ENCODE measurements around the gene CLMP. TPM values are rescaled to one million over a fixed set of nuclear protein-coding genes. Genes with fewer than 3 reads are reported as not detected.

CLMP gene
- total and polyA plus RNA-seq, 2 experiments from 2014 or later: 7.1 to 18.4 TPM

- TF ChIP-seq REST (IDR thresholded peaks at IDR 0.05; ENCODE audit: unreplicated experiment) (no peak), POLR2AphosphoS5 (IDR thresholded peaks at IDR 0.05; ENCODE audit: low read depth) (no peak), EZH2 (IDR thresholded peaks at IDR 0.05; ENCODE audit: low read depth, unreplicated experiment) (no peak), ZNF331 (CRISPR knock-in tag; IDR thresholded peaks at IDR 0.05; ENCODE audit: low read depth) (no peak), JUNB (IDR thresholded peaks at IDR 0.05; ENCODE audit: unreplicated experiment) (no peak)
- TF ChIP-seq, protein P1, sequence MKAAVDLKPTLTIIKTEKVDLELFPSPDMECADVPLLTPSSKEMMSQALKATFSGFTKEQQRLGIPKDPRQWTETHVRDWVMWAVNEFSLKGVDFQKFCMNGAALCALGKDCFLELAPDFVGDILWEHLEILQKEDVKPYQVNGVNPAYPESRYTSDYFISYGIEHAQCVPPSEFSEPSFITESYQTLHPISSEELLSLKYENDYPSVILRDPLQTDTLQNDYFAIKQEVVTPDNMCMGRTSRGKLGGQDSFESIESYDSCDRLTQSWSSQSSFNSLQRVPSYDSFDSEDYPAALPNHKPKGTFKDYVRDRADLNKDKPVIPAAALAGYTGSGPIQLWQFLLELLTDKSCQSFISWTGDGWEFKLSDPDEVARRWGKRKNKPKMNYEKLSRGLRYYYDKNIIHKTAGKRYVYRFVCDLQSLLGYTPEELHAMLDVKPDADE (IDR thresholded peaks at IDR 0.05): no peak
Measured at GRCh38 chr11:123238297-123238696, 43.2 kb upstream of the CLMP start (continued).

DNA sequence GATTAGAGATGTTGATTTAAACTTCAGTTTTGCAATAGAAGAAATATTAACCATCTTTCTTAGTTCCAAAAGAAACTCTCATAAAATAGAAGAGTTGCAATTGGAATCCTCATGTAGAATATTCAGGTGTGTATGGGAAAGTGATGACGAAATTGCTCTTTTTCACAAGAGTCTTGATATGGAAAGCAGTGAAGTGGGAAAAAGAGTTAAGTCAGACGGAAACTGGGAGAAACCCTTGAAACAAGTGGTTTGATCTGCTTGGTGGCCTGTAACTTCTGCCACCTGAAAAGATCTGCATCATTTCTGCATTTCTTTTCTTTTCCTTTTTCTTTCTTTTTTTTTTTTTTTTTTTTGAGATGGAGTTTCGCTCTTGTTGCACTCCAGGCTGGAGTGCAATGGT lies 41.8 kb upstream of the CLMP start:
- Histone ChIP-seq H4K20me1 (replicated peaks; ENCODE audit: insufficient read depth) (no peaks in the 10 kb centered on the region), H3K79me2 (replicated peaks; ENCODE audit: insufficient read depth) (no peaks in the 10 kb centered on the region), H3K4me3 (no peak overlapping the region), H3K9me2 (ENCODE audit: insufficient read depth) (peaks cover 11% of the 10 kb centered on the region; the same call in 1 of the 2 replicates), H3F3A (replicated peaks; ENCODE audit: low read depth) (peaks cover 5% of the 10 kb centered on the region; the same call in 1 of the 2 replicates), H3K27me3 (ENCODE audit: insufficient read depth) (no peaks in the 10 kb centered on the region), H2AFZ (no peak overlapping the region), H3K27ac (ENCODE audit: low read depth) (no peak overlapping the region), H3K36me3 (ENCODE audit: insufficient read depth) (no peaks in the 10 kb centered on the region), H3K4me2 (no peak overlapping the region), H3K4me1 (ENCODE audit: insufficient read depth) (no peaks in the 10 kb centered on the region)
- Mint-ChIP-seq H3K9me3 (no peaks in the 10 kb centered on the region), H3K27me3 (ENCODE audit: insufficient read depth, low read depth, poor library complexity) (peaks cover 2% of the 10 kb centered on the region), H3K4me1 (peaks cover 5% of the 10 kb centered on the region; the same call in 1 of the 3 replicates), H3K27ac (no peak overlapping the region), H3K4me3 (no peak overlapping the region), H3K36me3 (ENCODE audit: low read depth) (no peaks in the 10 kb centered on the region)
- no peak for ATAC-seq
- no peak for DNase-seq (ENCODE audit: low spot score)
- TF ChIP-seq CREB1 (CRISPR knock-in tag; IDR thresholded peaks at IDR 0.05; ENCODE audit: low read depth) (no peak), ZNF114 (CRISPR knock-in tag; IDR thresholded peaks at IDR 0.05) (no peak), ZNF331 (CRISPR knock-in tag; IDR thresholded peaks at IDR 0.05; ENCODE audit: low read depth) (no peak), ZNF462 (CRISPR knock-in tag; IDR thresholded peaks at IDR 0.05) (no peak), EZH2 (IDR thresholded peaks at IDR 0.05; ENCODE audit: low read depth, unreplicated experiment) (no peak), EZH2phosphoT487 (IDR thresholded peaks at IDR 0.05; ENCODE audit: unreplicated experiment) (no peak)
- TF ChIP-seq, protein P2, sequence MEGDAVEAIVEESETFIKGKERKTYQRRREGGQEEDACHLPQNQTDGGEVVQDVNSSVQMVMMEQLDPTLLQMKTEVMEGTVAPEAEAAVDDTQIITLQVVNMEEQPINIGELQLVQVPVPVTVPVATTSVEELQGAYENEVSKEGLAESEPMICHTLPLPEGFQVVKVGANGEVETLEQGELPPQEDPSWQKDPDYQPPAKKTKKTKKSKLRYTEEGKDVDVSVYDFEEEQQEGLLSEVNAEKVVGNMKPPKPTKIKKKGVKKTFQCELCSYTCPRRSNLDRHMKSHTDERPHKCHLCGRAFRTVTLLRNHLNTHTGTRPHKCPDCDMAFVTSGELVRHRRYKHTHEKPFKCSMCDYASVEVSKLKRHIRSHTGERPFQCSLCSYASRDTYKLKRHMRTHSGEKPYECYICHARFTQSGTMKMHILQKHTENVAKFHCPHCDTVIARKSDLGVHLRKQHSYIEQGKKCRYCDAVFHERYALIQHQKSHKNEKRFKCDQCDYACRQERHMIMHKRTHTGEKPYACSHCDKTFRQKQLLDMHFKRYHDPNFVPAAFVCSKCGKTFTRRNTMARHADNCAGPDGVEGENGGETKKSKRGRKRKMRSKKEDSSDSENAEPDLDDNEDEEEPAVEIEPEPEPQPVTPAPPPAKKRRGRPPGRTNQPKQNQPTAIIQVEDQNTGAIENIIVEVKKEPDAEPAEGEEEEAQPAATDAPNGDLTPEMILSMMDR (conservative IDR thresholded peaks at IDR 0.05; ENCODE audit: low read depth in 2 of 2): no peak
- TF ChIP-seq, protein P1 (IDR thresholded peaks at IDR 0.05): no peak
